ENCODE data around the gene CYP4F22.

The CYP4F22 gene

DNA sequence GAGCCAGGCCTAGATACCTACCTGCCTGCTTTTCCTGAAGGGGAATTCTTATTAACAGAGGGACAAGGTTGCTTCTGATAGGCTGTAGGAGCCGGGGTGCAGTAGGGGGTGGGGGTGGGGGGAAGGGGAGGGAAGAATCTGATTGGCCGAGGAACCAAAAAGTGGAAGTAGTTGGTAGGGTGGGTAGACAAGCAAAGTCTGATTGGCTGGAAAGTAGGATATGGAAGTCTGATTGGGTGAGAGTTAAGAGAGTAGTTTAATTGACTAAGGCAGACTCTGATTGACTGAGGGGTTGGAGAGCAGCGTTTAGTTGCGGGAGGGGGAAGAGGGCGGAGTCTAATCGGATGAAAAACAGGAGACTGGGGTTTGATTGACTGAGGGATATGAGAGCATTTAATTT lies 9.4 kb upstream of the CYP4F22 start:
- no peaks in the 10 kb centered on the region for H3K9me3 ChIP-seq (ENCODE audit: low read length)

DNA sequence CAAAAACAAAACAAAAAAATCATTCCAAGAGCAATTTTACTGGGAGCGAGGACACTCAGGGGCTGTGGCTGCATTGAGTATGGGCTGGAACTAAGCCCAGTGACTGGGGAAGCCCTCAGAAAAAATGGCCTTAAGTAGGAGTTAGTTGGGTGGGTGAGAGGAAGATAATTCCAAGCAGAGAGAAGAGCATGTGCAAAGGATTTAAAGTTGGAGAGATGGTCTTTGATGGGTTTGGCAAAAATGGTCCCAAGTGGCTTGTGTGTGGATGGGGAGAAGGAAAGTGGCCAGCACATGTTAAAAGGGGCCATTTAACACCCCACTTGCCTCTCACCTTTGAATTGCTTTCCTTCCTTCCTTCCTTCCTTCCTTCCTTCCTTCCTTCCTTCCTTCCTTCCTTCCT lies 6.7 kb upstream of the CYP4F22 start:
- Histone ChIP-seq H3K4me2 (ENCODE audit: low read length) (no peak overlapping the region), H2AFZ (ENCODE audit: low read length) (no peak overlapping the region), H3K9me3 (ENCODE audit: low read length) (no peaks in the 10 kb centered on the region), H3K4me1 (ENCODE audit: insufficient read depth, low read length, severe bottlenecking) (no peaks in the 10 kb centered on the region), H3K9me2 (ENCODE audit: low read depth, low read length) (no peaks in the 10 kb centered on the region), H4K20me1 (ENCODE audit: insufficient read depth, low read length) (no peaks in the 10 kb centered on the region), H3K36me3 (ENCODE audit: insufficient read depth, low read length) (no peaks in the 10 kb centered on the region), H3F3A (ENCODE audit: insufficient read depth, low read length) (no peaks in the 10 kb centered on the region), H3K27me3 (ENCODE audit: insufficient read depth, low read length) (no peaks in the 10 kb centered on the region), H3K27ac (ENCODE audit: low read depth, low read length, poor library complexity, severe bottlenecking) (no peak overlapping the region), H3K4me3 (ENCODE audit: low read depth, low read length, poor library complexity, severe bottlenecking) (no peak overlapping the region), H3K79me2 (ENCODE audit: insufficient read depth, low read length) (no peaks in the 10 kb centered on the region), H3K9ac (ENCODE audit: low read length) (no peak overlapping the region)
- TF ChIP-seq, protein P1, sequence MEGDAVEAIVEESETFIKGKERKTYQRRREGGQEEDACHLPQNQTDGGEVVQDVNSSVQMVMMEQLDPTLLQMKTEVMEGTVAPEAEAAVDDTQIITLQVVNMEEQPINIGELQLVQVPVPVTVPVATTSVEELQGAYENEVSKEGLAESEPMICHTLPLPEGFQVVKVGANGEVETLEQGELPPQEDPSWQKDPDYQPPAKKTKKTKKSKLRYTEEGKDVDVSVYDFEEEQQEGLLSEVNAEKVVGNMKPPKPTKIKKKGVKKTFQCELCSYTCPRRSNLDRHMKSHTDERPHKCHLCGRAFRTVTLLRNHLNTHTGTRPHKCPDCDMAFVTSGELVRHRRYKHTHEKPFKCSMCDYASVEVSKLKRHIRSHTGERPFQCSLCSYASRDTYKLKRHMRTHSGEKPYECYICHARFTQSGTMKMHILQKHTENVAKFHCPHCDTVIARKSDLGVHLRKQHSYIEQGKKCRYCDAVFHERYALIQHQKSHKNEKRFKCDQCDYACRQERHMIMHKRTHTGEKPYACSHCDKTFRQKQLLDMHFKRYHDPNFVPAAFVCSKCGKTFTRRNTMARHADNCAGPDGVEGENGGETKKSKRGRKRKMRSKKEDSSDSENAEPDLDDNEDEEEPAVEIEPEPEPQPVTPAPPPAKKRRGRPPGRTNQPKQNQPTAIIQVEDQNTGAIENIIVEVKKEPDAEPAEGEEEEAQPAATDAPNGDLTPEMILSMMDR (IDR thresholded peaks at IDR 0.05; ENCODE audit: low read length), result no peak
- no peak for TF ChIP-seq EZH2 (IDR thresholded peaks at IDR 0.05; ENCODE audit: borderline replicate concordance, low read length)

More for the DNA sequence above, 9.4 kb upstream of the CYP4F22 start:
- H3K79me2 ChIP-seq (ENCODE audit: insufficient read depth, low read length), result no peaks in the 10 kb centered on the region
- TF ChIP-seq EZH2 (IDR thresholded peaks at IDR 0.05; ENCODE audit: borderline replicate concordance, low read length), result no peak
- TF ChIP-seq, protein P1 (IDR thresholded peaks at IDR 0.05; ENCODE audit: low read length), result no peak
- H3K36me3 ChIP-seq (ENCODE audit: insufficient read depth, low read length), result no peaks in the 10 kb centered on the region
- no peak overlapping the region for H3K4me2 ChIP-seq (ENCODE audit: low read length)
- no peak overlapping the region for H2AFZ ChIP-seq (ENCODE audit: low read length)
- H3K4me1 ChIP-seq (ENCODE audit: insufficient read depth, low read length, severe bottlenecking), result no peaks in the 10 kb centered on the region
- no peaks in the 10 kb centered on the region for H3K9me2 ChIP-seq (ENCODE audit: low read depth, low read length)
- H3K4me3 ChIP-seq (ENCODE audit: low read depth, low read length, poor library complexity, severe bottlenecking), result no peak overlapping the region
- no peak overlapping the region for H3K9ac ChIP-seq (ENCODE audit: low read length)
- no peaks in the 10 kb centered on the region for H3K27me3 ChIP-seq (ENCODE audit: insufficient read depth, low read length)
- no peaks in the 10 kb centered on the region for H4K20me1 ChIP-seq (ENCODE audit: insufficient read depth, low read length)
- H3F3A ChIP-seq (ENCODE audit: insufficient read depth, low read length), result no peaks in the 10 kb centered on the region
- no peak overlapping the region for H3K27ac ChIP-seq (ENCODE audit: low read depth, low read length, poor library complexity, severe bottlenecking)

DNA sequence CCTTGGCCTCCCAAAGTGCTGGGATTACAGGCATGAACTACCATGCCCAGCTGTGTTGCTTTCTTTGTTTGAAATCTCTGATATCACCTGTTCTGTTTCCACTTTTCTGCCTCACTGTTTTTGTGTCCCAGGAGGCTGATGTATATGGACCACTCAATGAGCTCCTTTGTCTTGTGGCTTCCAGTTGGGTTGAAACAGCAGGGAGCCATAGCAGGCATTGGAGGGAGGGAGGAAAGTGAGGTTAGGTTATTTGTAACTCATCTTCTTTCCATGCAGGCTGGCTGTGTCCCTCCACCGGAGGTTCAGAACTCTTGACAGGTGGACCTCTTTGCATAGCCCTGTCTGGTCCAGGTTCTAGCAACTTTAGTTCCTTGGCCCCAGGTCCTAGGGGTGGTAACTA lies 6.1 kb upstream of the CYP4F22 start:
- H3K27ac ChIP-seq (ENCODE audit: low read depth, low read length, poor library complexity, severe bottlenecking), result no peak overlapping the region
- no peak overlapping the region for H2AFZ ChIP-seq (ENCODE audit: low read length)
- no peaks in the 10 kb centered on the region for H4K20me1 ChIP-seq (ENCODE audit: insufficient read depth, low read length)
- no peaks in the 10 kb centered on the region for H3K27me3 ChIP-seq (ENCODE audit: insufficient read depth, low read length)
- no peak overlapping the region for H3K9ac ChIP-seq (ENCODE audit: low read length)
- H3K4me1 ChIP-seq (ENCODE audit: insufficient read depth, low read length, severe bottlenecking), result no peaks in the 10 kb centered on the region
- H3F3A ChIP-seq (ENCODE audit: insufficient read depth, low read length), result no peaks in the 10 kb centered on the region
- H3K79me2 ChIP-seq (ENCODE audit: insufficient read depth, low read length), result no peaks in the 10 kb centered on the region
- H3K9me2 ChIP-seq (ENCODE audit: low read depth, low read length), result no peaks in the 10 kb centered on the region
- H3K4me2 ChIP-seq (ENCODE audit: low read length), result no peak overlapping the region
- H3K4me3 ChIP-seq (ENCODE audit: low read depth, low read length, poor library complexity, severe bottlenecking), result no peak overlapping the region
- no peaks in the 10 kb centered on the region for H3K36me3 ChIP-seq (ENCODE audit: insufficient read depth, low read length)
- TF ChIP-seq EZH2 (IDR thresholded peaks at IDR 0.05; ENCODE audit: borderline replicate concordance, low read length), result no peak
- TF ChIP-seq, protein P1 (IDR thresholded peaks at IDR 0.05; ENCODE audit: low read length), result no peak
- H3K9me3 ChIP-seq (ENCODE audit: low read length), result no peaks in the 10 kb centered on the region
